ENCODE data around the gene LENG1. TPM values are rescaled to one million over a fixed set of nuclear protein-coding genes. Genes with fewer than 3 reads are reported as not detected.

The LENG1 gene
- total RNA-seq, 1 donor from 2014 or later = 2.7 TPM

GRCh38 chr19:54106716-54107115 lies 52.8 kb downstream of the LENG1 start:
- peaks cover 12% of the 10 kb centered on the region for H3K4me1 Mint-ChIP-seq
- Histone ChIP-seq H3K4me3 (no peak overlapping the region), H3F3A (ENCODE audit: low read depth) (peaks cover 3% of the 10 kb centered on the region), H3K27ac (no peak overlapping the region), H4K20me1 (ENCODE audit: low read depth) (no peaks in the 10 kb centered on the region), H3K36me3 (no peaks in the 10 kb centered on the region), H3K9ac (no peak overlapping the region), H3K9me3 (ENCODE audit: low read depth) (no peaks in the 10 kb centered on the region), H2AFZ (replicated peaks) (no peak overlapping the region), H3K27me3 (no peaks in the 10 kb centered on the region), H3K4me1 (no peaks in the 10 kb centered on the region), H3K4me2 (no peak overlapping the region), H3K79me2 (ENCODE audit: low read depth) (peaks cover 23% of the 10 kb centered on the region)
- peaks cover 17% of the 10 kb centered on the region for H3K36me3 Mint-ChIP-seq
- no peak for DNase-seq (ENCODE audit: low spot score)
- peaks cover 4% of the 10 kb centered on the region for H3K27me3 Mint-ChIP-seq (ENCODE audit: insufficient read depth, low read depth)
- no peak for TF ChIP-seq EZH2 (IDR thresholded peaks at IDR 0.05)
- TF ChIP-seq EZH2phosphoT487 (IDR thresholded peaks at IDR 0.05) = no peak
- no peak for TF ChIP-seq CTCF (IDR thresholded peaks at IDR 0.05)
- H3K9me3 Mint-ChIP-seq = no peaks in the 10 kb centered on the region
- H3K27ac Mint-ChIP-seq = no peak overlapping the region
- H3K4me3 Mint-ChIP-seq = no peak overlapping the region

GRCh38 chr19:54105796-54106195 lies 53.7 kb downstream of the LENG1 start:
- no peaks in the 10 kb centered on the region for H3K9me3 Mint-ChIP-seq
- H3K27me3 Mint-ChIP-seq (ENCODE audit: insufficient read depth, low read depth) = peaks cover 9% of the 10 kb centered on the region
- H3K4me3 Mint-ChIP-seq = no peak overlapping the region
- no peak overlapping the region for H3K4me2 ChIP-seq
- no peak overlapping the region for H3K27ac Mint-ChIP-seq
- H3K4me3 ChIP-seq = no peak overlapping the region
- H3K9ac ChIP-seq = no peak overlapping the region
- H3K4me1 ChIP-seq = no peaks in the 10 kb centered on the region
- H3K27me3 ChIP-seq = no peaks in the 10 kb centered on the region
- H3K79me2 ChIP-seq (ENCODE audit: low read depth) = peaks cover 23% of the 10 kb centered on the region
- no peak overlapping the region for H3K27ac ChIP-seq
- no peaks in the 10 kb centered on the region for H3K36me3 ChIP-seq
- H4K20me1 ChIP-seq (ENCODE audit: low read depth) = no peaks in the 10 kb centered on the region
- no peak for DNase-seq (ENCODE audit: low spot score)
- H3F3A ChIP-seq (ENCODE audit: low read depth) = peaks cover 7% of the 10 kb centered on the region
- TF ChIP-seq CTCF (IDR thresholded peaks at IDR 0.05) (no peak), EZH2phosphoT487 (IDR thresholded peaks at IDR 0.05) (no peak), EZH2 (IDR thresholded peaks at IDR 0.05) (no peak)
- no peaks in the 10 kb centered on the region for H3K9me3 ChIP-seq (ENCODE audit: low read depth)
- no peak overlapping the region for H2AFZ ChIP-seq (replicated peaks)
- peaks cover 15% of the 10 kb centered on the region for H3K36me3 Mint-ChIP-seq
- peaks cover 12% of the 10 kb centered on the region for H3K4me1 Mint-ChIP-seq

Other genes starting within 250 kb of the LENG1 start
- 0.02 and 0.37 TPM in 2 replicates for gene CACNG8, start 196.8 kb downstream of the LENG1 start, total RNA-seq (ENCODE audit: low replicate concordance)
- 1.0 TPM in 1 of 2 replicates, not detected in the other for gene CACNG6, start 168.1 kb downstream of the LENG1 start, total RNA-seq (ENCODE audit: low replicate concordance)
- 0.12 TPM in 1 of 2 replicates, not detected in the other for gene VSTM1, start 95.8 kb downstream of the LENG1 start, total RNA-seq (ENCODE audit: low replicate concordance)
- gene TARM1, start 78.4 kb downstream of the LENG1 start, total RNA-seq (ENCODE audit: low replicate concordance) = not detected in 2 replicates
- 2.4 TPM in 1 of 2 replicates, not detected in the other for gene OSCAR, start 58.9 kb downstream of the LENG1 start, total RNA-seq (ENCODE audit: low replicate concordance)
- 40.3 and 75.9 TPM in 2 replicates for gene NDUFA3, start 56.9 kb downstream of the LENG1 start, total RNA-seq (ENCODE audit: low replicate concordance)
- 9.4 and 18.0 TPM in 2 replicates for gene TFPT, start 44.1 kb downstream of the LENG1 start, total RNA-seq (ENCODE audit: low replicate concordance)
- 62.0 and 64.4 TPM in 2 replicates for gene PRPF31, start 44.0 kb downstream of the LENG1 start, total RNA-seq (ENCODE audit: low replicate concordance)
- 23.2 and 29.4 TPM in 2 replicates for gene CNOT3, start 22.0 kb downstream of the LENG1 start, total RNA-seq (ENCODE audit: low replicate concordance)
- 0.46 TPM in 1 of 2 replicates, not detected in the other for gene TMC4, start 13.4 kb upstream of the LENG1 start, total RNA-seq (ENCODE audit: low replicate concordance)
- 20.0 and 91.0 TPM in 2 replicates for gene MBOAT7, start 29.9 kb upstream of the LENG1 start, total RNA-seq (ENCODE audit: low replicate concordance)
- 10.3 and 37.3 TPM in 2 replicates for gene TSEN34, start 31.6 kb upstream of the LENG1 start, total RNA-seq (ENCODE audit: low replicate concordance)
- gene RPS9, start 41.1 kb upstream of the LENG1 start, total RNA-seq (ENCODE audit: low replicate concordance) = 1,773 and 2,732 TPM in 2 replicates
- gene LILRB3, start 63.3 kb upstream of the LENG1 start, total RNA-seq (ENCODE audit: low replicate concordance) = not detected in 2 replicates
- not detected in 2 replicates for gene LILRA6, start 83.1 kb upstream of the LENG1 start, total RNA-seq (ENCODE audit: low replicate concordance)
- gene LILRB5, start 97.6 kb upstream of the LENG1 start, total RNA-seq (ENCODE audit: low replicate concordance) = not detected in 2 replicates
- gene LILRB2, start 121.4 kb upstream of the LENG1 start, total RNA-seq (ENCODE audit: low replicate concordance) = not detected in 2 replicates
- not detected in 2 replicates for gene LILRA5, start 153.4 kb upstream of the LENG1 start, total RNA-seq (ENCODE audit: low replicate concordance)
- not detected in 2 replicates for gene LILRA4, start 179.4 kb upstream of the LENG1 start, total RNA-seq (ENCODE audit: low replicate concordance)
- not detected in 2 replicates for gene LAIR1, start 205.2 kb upstream of the LENG1 start, total RNA-seq (ENCODE audit: low replicate concordance)